ENCODE results near the gene DUSP22.

The DUSP22 gene

GRCh38 chr6:353642-354614, 61.6 kb downstream of the DUSP22 start:
- DNase-seq = no peak

- DNase-seq = no peak
Measured at GRCh38 chr6:354631-355280, 62.5 kb downstream of the DUSP22 start.

GRCh38 chr6:355373-356208, 63.3 kb downstream of the DUSP22 start:
- no peak for DNase-seq

GRCh38 chr6:356828-357251, 64.6 kb downstream of the DUSP22 start:
- DNase-seq = no peak

GRCh38 chr6:357261-357790, 65.0 kb downstream of the DUSP22 start:
- no peak for DNase-seq

- DNase-seq = no peak
Measured at GRCh38 chr6:357791-358341, 65.6 kb downstream of the DUSP22 start.

GRCh38 chr6:358432-358831, 66.1 kb downstream of the DUSP22 start:
- no peak for DNase-seq

GRCh38 chr6:358847-359246, 66.6 kb downstream of the DUSP22 start:
- no peak for DNase-seq

GRCh38 chr6:359261-360035, 67.2 kb downstream of the DUSP22 start:
- DNase-seq = no peak

- no peak for DNase-seq
Measured at GRCh38 chr6:360349-360748, 68.1 kb downstream of the DUSP22 start.

GRCh38 chr6:360764-361373, 68.6 kb downstream of the DUSP22 start:
- DNase-seq = no peak

- no peak for DNase-seq
Measured at GRCh38 chr6:361411-362132, 69.3 kb downstream of the DUSP22 start.

- DNase-seq = no peak
Measured at GRCh38 chr6:362231-362923, 70.1 kb downstream of the DUSP22 start.

- DNase-seq = no peak
Measured at GRCh38 chr6:362924-363249, 70.6 kb downstream of the DUSP22 start.

GRCh38 chr6:363291-363690, 71.0 kb downstream of the DUSP22 start:
- no peak for DNase-seq

- no peak for DNase-seq
Measured at GRCh38 chr6:363909-364308, 71.6 kb downstream of the DUSP22 start.

GRCh38 chr6:364609-365540, 72.6 kb downstream of the DUSP22 start:
- no peak for DNase-seq

- no peak for DNase-seq
Measured at GRCh38 chr6:365835-366234, 73.5 kb downstream of the DUSP22 start.

All from NCI-H1105 (cell line).